Smooth muscle cell of the umbilical artery (primary cell): Measurements from ENCODE around the gene CCT4. TPM values are rescaled to one million over a fixed set of nuclear protein-coding genes. Genes with fewer than 3 reads are reported as not detected.

Experiments
- total RNA-seq: library from RNA; depleted of rRNA; stranded (reverse); fragments of >200 nt; gene quantifications from 2 replicates; pipeline ENCODE4 v1.2.3, GENCODE V29; 2014

CCT4 gene
- total RNA-seq, result 165 and 217 TPM in 2 replicates

GRCh38 chr2:61888267-61889055 lies at the start of gene CCT4:
Gene CCT4 (minus strand): TSS chr2:61888656. CDS start chr2:61888507, 149 bp downstream.

GRCh38 chr2:61905372-61906185 lies 17.1 kb upstream of the CCT4 start, which contains the start of gene COMMD1:
Gene COMMD1 (plus strand): TSS chr2:61905674. CDS start chr2:61905679, 5 bp downstream.

GRCh38 chr2:61853847-61854563 lies 34.5 kb downstream of the CCT4 start, which contains the start of gene FAM161A:
Gene FAM161A (minus strand): TSS chr2:61854060. CDS start chr2:61854041, 19 bp downstream.

Other genes with a start within 250 kb of the CCT4 start
- 2.4 and 2.5 TPM in 2 replicates for gene FAM161A, start 34.6 kb downstream of the CCT4 start, total RNA-seq
- gene COMMD1, start 17.0 kb upstream of the CCT4 start, total RNA-seq, result 34.3 and 47.5 TPM in 2 replicates